DMS79 treated with DMSO at 0.1 percent for 48 hours (cell line): ENCODE measurements around the gene HECTD4.
"Not testable (repeated sequence)": the region's sequence is repeated elsewhere in the genome, so short reads cannot be mapped to it uniquely, and the experiment has no call there.

Experiments
- DNase-seq: peaks from one replicate; lab custom pipeline; 2025; lab: John Stamatoyannopoulos, UW

Gene HECTD4

DNA sequence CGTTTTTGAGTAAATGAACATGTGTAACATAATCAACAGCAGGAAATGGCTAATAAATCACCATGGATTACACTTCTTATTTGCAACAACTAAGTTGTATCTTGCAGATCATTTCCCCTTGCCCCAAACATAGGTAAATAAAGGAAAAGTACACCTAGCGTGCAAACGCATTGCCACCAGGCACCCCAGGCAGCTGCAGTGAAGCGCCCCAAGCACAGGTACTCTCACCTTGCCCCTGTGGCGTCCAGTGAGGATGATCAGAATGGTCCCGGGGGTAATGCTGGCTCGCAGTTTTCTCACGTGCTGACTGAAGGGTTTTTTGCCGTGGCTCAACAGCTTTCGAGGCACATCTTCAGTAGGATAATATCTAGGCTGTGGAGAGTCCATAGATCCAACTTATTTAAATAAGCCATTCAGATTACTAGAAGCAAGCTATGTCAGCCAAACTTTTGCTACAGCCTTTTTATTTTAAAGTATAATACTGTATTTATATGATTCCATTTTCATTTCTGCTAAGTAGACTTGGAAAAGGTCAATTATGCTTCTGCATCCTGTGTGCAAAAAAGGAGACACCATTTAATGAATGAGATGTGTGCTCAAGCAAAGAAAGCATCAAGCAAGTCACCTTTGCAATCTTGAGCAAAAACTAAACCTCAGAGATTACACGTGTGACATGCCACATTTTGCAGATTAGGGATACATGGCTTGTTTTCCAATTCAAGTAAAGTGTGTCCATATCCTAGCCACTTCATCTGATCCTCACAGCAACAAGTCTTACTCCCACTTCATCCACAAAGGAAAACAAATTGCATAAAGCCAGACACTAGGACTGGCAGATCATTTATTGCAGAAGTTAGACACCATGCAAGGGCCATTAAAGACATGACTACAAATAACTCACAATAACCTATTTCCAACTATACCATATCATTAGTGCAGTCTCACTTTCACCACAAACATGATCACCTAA is 24.6 kb upstream of the HECTD4 start:
- DNase-seq = no peak

DNA sequence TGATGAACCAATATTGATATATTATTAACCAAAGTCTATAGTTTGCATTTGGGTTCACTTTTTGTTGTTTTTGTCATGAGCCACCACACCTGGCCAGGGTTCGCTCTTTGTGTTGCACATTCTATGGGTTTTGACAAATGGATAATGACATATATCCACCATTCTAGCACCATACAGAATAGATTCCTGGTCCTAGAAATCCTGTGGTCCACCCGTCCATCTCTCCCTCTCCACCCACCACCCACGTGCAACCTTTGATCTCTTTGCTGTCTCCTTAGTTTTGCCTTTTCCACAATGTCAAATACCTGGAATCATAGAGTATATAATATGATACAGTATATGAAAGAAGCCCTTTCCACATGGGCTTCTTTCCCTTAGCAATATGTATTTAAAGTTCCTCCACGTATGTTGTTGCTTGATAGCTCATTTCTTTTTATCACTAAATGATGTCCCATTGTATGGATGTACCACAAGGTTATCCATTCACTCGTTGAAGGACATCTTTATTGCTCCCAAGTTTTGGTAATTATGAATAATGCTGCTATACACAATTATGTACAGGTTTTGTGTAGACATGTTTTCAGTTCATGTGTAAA is 19.8 kb upstream of the HECTD4 start:
- DNase-seq = no peak

DNA sequence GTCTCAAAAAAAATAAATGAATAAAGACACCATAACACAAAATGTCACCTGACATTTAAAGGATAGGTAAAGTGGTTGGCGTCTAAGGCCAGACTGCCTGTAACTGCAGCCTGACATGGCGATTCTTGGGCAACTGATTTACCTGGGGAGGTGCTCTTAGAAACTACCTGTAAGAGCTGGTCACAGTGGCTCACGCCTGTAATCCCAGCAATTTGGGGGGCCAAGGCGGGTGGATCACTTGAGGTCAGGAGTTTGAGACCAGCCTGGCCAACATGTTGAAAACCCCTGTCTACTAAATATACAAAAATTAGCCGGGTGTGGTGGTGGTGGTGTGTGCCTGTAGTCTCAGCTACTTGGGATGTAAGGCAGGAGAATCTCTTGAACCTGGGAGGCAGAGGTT is 18.8 kb upstream of the HECTD4 start:
- no peak for DNase-seq

DNA sequence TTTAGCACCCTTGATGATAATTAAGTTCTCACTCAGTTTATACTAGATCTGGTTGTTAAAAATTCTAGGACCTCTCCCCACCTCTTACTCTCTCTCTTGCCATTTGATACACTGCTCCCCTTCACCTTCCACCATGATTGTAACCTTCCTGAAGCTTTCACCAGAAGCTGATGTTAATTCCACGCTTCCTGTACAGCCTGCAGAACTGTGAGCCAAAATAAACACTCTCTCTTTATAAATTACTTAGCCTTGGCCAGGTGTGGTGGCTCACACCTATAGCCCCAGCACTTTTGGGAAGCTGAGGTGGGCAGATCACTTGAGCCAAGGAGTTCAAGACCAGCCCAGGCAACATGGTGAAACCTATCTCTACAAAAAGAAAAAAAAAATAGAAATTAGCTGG is 11.1 kb upstream of the HECTD4 start:
- no peak for DNase-seq

DNA sequence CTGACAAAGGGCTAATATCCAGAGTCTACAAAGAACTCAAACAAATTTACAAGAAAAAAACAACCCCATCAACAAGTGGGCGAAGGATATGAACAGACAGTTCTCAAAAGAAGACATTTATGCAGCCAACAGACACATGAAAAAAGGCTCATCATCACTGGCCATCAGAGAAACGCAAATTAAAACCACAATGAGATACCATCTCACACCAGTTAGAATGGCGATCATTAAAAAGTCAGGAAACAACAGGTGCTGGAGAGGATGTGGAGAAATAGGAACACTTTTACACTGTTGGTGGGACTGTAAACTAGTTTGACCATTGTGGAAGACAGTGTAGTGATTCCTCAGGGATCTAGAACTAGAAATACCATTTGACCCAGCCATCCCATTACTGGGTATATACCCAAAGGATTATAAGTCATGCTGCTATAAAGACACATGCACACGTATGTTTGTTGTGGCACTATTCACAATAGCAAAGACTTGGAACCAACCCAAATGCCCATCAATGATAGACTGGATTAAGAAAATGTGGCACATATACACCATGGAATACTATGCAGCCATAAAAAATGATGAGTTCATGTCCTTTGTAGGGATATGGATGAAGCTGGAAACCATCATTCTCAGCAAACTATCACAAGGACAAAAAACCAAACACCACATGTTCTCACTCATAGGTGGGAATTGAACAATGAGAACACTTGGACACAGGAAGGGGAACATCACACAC is 7.9 kb upstream of the HECTD4 start:
- DNase-seq = not testable (repeated sequence)

DNA sequence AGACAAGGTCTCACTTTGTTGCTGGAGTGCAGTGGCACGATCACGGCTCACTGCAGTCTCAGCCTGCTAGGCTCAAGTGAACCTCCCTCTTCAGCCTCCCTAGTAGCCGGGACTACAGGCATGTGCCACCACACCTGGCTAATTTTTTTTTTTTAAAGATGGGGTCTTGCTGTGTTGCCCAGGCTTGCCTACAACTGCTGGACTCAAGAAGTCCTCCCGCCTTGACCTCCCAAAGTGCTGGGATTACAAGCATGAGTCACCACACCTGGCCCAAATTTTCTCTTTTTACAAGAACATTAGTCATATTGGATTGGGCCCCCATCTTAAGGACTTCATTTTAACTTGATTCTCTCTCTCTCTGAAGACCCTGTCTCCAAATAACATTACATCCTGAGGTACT is 7.0 kb upstream of the HECTD4 start:
- no peak for DNase-seq

DNA sequence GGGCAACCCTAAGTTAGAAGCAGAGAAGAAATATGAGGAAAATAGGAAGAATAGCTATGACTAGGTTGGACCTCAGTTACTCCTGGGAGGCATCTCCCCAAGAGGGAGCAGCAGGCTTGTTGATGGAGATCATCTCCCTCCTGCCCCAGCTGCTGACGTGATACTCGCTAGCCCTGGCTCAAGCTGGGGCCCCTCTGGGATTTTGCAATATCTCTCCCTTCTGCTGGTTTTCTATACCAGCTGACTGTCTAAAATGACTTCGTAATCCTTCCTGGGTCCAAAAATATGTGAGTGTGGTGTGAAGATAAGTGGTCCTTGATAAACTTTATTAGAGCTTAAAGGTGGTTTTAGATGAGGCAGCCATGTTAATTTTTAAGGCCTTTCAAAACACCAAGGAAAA is 4.5 kb upstream of the HECTD4 start:
- no peak for DNase-seq

DNA sequence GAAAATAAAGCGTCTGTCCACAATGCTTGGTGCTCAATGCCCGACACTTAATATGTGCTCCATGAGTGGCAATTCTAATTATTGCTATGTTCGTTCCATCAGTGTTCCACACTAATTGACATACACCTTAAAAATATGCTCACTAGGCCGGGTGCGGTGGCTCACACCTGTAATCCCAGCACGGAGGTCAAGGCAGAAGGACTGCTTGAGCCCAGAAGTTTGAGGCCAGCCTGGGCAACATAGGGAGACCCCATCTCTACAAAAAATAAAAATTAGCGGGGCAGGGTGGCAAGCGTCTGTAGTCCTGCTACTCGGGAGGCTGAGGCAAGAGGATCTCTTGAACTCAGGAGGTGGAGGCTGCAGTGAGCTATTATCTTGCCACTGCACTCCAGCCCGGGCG is 635 bp upstream of the HECTD4 start:
- DNase-seq = no peak

DNA sequence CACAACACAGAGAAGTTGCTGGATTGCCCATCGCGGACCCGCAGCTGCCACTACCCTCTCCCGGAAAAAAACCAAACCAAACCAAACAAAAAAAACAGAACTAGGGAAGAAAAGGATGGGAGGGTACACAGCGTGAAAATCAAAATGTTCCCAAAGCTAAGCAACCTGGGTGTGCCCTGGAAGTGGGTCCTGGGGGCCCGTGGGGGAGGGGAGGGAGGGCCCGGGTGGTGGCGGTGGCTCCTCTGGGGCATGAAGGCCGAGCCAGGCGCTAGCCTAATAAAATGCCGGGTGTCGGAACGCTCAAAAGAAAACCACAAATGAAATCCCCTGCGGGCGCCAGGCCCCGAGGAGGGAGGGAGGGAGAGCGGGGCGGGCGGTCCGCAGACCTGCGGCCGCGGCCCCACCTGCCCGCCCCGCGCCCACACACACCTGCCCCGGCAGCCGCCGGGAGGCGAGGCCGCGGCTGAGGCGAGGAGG is 787 bp downstream of the HECTD4 start:
- DNase-seq = peak; percentile 20

DNA sequence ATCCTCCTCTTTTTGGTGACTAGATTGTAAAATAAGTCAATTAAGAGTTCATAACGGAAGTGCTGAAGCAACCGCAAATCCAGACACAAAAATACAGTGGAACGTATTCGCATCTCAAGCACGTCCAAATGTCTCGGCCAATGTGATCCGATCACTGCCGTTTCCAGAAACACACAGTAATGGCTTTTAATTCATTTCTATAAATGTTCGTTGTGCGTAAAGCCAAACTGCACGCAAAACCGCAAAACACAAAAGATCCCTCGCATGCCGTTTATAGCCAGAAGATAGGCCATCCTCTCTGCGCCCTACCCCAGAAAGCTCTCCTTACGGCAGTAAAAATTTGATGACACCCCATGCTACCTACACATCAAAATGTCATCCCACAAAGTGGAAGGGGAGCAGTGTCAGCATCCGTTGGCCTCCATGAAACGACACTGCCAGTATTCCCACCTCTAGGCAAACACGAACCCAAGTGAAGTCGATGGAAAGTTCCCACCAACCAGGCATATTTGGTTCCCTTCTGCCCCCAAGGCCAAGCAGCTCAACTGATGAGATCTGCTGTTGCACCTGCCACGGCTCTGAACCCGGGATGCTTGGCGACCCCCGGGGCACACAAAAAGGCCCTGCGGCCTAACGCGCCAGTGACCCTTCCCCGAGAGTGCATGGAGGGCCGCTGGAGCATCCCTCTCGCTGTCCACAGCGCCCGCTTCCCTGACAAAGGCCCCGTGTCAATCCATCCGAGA is 1.4 kb downstream of the HECTD4 start:
- peak; percentile 57 for DNase-seq

DNA sequence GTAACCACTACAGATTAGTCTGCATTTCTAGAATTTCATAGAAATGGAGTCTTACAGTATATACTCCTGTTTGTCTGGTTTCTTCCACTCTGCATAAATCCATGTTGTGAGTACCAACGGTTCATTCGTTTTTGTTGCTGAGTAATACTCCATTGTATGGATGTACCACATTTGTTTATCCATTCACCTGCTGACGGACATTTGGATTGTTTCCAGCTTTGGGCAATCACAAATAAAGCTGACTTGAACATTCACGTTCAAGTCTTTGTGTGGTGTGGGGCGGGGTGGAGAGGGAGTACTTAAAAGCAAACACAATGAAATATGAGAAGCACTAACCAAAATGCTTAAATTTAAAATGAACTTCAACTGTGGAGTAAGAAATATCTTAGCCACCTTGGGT is 7.1 kb downstream of the HECTD4 start:
- DNase-seq = no peak

DNA sequence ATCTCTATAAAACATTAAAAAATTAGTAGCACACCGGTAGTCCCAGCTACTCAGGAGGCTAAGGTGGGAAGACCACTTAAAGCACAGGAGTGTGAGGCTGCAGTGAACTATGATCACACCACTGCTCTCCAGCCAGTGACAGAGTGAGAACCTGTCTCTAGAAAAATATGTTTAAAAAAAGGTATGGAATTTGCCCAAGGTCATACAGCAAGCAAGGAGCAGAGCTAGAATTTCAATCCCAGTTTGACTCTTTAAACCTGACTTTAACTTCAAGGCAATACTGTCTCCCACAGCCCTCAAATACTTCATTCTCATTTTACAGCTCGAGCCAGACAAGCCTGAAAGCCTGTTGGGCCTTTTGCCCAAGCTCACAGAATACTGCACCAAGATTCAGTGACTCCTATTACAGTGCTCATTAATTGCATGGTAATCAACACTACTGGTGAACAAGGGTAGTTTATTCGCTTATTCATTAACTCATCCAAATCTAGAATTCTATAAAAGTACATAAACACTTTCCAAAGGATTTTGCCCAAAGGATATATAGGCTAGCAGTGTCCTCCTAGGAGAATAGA is 8.0 kb downstream of the HECTD4 start:
- DNase-seq = no peak

DNA sequence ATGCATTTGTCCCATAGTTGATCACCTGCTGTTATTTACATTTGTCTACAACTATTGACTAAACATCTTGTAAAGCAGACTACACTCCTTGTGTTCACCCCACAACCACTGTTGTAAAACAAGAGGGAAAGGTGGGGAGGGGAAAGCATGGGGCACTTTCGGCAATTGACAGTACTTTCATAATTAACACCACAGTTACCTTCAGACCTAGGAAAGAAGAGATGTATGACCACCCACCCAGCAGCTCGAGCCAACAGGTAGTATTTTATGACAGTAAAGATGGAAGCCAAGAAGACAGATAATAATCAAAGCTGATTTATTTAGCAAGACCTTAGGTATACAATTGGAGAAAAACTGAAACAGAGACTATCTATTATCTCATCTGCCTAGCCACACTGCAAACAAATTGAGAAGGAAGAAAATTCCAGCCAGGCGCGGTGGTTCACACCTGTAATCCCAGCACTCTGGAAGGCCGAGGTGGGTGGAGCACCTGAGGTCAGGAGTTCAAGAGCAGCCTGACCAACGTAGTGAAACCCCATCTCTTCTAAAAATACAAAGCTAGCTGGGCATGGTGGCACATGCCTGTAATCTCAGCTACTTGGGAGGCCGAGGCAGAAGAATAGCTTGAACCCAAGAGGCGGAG is 11.2 kb downstream of the HECTD4 start:
- no peak for DNase-seq

DNA sequence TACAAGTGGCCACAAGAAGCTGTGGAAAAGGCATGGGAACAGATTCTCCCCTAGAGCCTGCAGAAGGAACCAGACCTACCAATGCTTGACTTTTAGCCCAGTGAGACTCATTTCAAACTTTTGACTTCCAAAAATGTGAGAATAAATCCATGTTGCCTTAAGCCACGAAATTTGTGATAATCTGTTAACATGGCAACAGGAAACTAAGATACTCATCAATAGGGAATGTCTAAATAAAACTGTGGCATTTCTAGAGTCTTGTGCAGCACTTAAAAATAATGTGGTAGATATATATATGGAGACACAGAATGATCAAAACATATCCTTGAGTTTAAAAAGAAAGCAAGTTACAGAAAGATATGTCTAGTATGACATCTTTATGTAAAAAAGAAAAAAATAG is 12.0 kb downstream of the HECTD4 start:
- DNase-seq = no peak

DNA sequence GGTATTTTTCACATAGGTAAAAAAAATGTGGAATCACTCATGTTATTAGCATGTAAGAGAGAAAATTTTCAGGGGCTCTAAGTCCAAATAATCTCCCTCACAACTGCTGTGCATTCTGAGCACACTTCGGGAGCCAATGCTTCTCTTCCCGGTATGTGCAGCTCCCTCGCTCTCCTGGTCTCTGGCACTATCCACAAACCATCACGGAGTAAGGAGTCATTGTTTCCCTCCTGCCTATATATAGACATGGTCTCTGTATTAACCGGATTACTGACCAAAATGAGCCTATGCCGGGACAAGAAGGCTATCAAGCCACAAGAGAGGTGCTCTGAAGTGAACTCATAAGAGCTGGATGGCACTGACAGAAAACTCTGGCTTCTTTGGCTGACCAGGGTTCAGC is 13.4 kb downstream of the HECTD4 start:
- DNase-seq = no peak

DNA sequence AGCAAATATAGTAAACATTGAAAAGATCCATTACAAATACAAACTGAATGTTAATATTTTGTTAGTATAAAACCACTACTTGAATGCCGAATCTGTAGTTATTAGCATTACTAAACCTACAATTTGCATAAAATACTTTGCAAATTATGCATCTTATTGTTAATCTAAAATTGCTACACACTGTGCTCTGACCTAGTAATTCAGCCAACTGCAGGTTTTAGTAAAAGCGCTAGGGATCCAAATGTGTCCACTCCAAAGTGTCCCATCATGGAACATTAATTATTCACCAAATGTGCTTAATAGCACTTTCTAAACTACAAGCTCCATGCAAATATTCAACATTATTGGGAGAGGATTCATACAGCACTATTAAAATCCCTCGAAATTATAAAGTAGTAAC is 14.3 kb downstream of the HECTD4 start:
- DNase-seq = no peak

DNA sequence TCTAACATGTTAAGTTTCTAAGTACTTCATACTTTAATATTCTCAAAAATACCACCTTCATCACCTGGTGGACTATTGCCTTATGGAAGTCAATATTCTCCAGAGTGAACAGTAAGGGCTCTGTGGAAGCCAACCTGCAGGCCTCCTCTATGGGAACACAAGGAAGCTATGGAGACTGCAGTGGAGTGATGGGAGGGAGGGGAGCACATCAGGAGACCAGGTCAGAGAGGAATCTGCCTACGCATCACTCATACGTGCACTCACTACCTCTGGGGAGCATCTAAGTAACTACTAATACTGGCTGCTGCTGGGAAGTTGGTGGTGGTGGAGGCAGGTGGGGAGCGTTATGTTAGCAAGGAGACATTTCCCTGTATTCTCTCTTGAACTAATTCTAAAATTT is 19.9 kb downstream of the HECTD4 start:
- no peak for DNase-seq

DNA sequence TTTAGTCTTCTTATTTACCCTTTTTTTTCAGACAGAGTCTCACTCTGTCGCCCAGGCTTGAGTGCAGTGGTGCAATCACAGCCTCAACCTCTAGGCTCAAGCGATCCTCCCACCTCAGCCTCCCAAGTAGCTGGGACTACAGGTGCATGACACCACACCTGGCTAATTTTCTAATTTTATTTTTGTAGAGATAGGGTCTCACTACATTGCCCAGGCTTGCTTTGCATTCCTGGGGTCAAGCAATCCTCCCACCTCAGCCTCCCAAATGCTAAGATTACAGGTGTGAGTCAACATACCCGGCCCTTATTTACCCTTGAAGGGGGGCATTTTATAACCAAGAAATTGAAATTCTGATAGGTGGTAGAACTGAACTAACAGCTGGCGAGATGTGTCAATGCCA is 21.0 kb downstream of the HECTD4 start:
- no peak for DNase-seq

DNA sequence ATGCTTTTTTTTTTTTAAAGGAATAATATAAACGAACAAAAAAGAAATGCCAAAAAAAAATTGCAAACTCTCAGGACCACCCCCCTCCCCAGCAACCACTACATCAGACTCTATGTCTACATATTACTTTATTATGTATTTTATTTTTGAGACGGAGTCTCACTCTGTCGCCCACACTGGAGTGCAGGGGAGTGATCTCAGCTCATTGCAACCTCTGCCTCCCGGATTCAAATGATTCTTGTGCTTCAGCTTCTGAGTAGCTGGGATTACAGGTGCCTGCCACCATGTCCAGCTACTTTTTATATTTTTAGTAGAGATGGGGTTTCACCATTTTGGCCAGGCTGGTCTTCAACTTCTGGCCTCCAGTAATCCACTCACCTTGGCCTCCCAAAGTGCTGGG is 22.9 kb downstream of the HECTD4 start:
- DNase-seq = no peak

DNA sequence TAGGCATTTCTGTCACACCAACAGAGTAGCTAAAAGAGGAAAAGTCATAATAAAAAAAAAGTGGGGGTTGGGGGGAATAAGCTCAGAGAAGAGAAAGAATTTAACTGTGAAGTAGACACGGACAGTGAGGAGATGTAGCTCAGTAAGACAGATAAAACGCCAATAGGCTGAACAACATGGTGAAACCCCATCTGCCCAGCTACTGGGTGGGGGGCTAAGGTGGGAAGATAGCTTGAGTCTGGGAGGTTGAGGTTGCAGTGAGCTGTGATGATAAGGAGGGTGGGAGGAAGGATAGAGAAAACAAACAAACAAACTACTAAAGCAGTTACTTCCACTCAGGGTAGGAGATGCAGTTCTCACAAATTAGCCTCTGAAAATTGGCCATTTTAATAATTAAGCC is 25.0 kb downstream of the HECTD4 start:
- no peak for DNase-seq

DNA sequence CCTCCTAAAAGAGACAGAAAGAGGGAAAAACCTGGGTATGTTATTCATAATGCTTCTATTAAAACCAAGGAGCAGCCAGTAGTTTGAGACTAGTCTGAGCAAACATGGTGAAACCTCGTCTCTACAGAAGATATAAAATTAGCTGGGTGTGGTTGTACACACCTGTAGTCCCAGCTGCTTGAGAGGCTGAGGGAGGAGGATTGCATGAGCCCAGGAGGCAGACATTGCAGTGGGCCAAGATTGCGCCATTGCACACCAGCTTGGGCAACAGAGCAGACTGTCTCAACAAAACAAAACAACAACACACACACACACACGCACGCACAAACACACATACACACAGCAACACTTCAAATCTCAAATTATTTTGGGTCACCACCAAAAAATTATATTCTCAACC is 27.8 kb downstream of the HECTD4 start:
- no peak for DNase-seq
